Measurements from ENCODE around the gene ZDHHC17. TPM values are rescaled to one million over a fixed set of nuclear protein-coding genes. Genes with fewer than 3 reads are reported as not detected.
A peak's percentile ranks its signal among the peaks of the same experiment; 100 is the strongest.

The ZDHHC17 gene
- 17.0 TPM for total RNA-seq
- long read RNA-seq, full-length matches to known transcripts: 4 of 7 reads
- long read RNA-seq, partial matches to known transcripts: 0 of 7 reads
- long read RNA-seq, other reads (novel, unspliced or antisense): 3 of 7 reads

DNA sequence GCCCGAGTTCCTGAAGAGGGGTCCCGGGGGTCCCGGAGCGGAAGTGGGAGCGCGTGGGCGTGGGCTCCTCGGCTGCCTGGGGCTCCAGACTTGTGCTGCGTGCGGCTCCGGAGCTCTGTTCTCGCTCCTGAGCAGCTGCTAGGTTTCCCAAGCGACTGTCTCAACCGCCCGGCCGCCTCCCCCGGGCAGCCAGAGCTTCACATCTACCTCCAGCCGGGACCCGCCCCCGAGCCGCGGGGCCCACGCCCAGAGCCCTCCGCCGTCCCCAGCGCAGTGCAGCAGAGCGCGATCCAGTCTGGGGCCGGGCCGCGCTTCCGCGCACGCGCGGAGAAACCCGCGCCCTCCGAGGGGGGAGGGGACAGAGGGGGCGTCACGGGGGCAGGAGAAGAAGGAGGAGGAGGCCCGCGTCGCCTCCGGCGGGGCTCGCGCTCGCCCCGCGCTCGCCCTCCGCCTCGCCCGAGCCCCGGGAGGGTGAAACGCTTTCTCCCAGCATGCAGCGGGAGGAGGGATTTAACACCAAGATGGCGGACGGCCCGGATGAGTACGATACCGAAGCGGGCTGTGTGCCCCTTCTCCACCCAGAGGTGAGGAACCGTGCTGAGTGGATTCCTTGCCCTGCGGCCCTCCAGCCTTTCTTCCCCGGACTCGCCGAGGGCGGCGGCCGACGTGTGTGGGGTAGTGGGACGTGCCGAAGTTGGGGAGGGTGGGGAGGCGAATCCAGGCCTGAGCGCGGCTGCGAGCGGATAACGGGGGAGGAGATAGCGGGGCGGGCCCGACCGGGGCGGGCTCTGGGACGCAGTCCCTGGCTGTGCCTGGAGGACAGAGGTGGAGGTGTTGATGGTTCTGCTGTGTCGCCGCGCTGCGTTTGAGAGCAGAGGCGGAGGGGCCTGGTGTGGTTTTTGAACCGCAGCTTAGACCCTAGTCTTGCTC is at the start of gene ZDHHC17:
ZDHHC17 (plus strand) TSS at position 370 of the 930 bp plus-strand sequence; CDS start at position 492, 122 bp downstream.
- Histone ChIP-seq H3K4me3 (peak within 1 kb of the TSS; percentile 81), H3K36me3 (no peaks in the 10 kb centered on the region), H3K4me1 (peaks cover 63% of the 10 kb centered on the region), H3K9me3 (replicated peaks) (no peaks in the 10 kb centered on the region), H3K27ac (replicated peaks) (peak within 1 kb of the TSS; percentile 94), H3K27me3 (ENCODE audit: low read depth) (no peaks in the 10 kb centered on the region)
- TF ChIP-seq CTCF (IDR thresholded peaks at IDR 0.05; ENCODE audit: borderline replicate concordance): no peak
- intact Hi-C loops (cut with micrococcal nuclease): no loop called here
- DNase-seq: peak; percentile 93

DNA sequence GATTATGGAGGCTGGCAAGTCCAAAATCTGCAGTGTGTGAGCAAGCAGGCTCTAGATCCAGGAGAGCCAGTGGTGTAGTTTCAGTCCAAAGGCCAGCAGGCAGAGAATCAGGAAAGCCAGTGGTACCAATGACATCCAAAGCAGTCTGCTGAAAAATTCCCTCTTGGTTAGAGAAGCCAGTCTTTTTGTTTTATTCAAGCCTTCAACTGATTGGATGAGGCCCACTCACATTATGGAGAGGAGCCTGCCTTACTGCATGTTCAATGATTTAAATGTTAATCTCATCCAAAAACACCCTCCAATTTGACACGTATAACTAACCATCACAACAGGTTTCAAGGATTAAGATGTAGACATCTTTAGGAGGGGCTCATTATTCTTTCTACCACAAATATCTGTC is 49.5 kb upstream of the ZDHHC17 start:
- intact Hi-C loops (cut with micrococcal nuclease): no loop called here

GRCh38 chr12:76714861-76715260 is 49.1 kb upstream of the ZDHHC17 start:
- intact Hi-C loops (cut with micrococcal nuclease): no loop called here
- no peak for TF ChIP-seq CTCF (IDR thresholded peaks at IDR 0.05; ENCODE audit: borderline replicate concordance)
- Histone ChIP-seq H3K4me1 (peaks cover 6% of the 10 kb centered on the region), H3K4me3 (no peak overlapping the region), H3K27me3 (ENCODE audit: low read depth) (no peaks in the 10 kb centered on the region), H3K27ac (replicated peaks) (no peak overlapping the region), H3K9me3 (replicated peaks) (no peaks in the 10 kb centered on the region), H3K36me3 (no peaks in the 10 kb centered on the region)
- DNase-seq: no peak

More for the DNA sequence above, 49.5 kb upstream of the ZDHHC17 start:
- no peak overlapping the region for H3K27ac ChIP-seq (replicated peaks)
- no peak for TF ChIP-seq CTCF (IDR thresholded peaks at IDR 0.05; ENCODE audit: borderline replicate concordance)
- no peaks in the 10 kb centered on the region for H3K36me3 ChIP-seq
- no peaks in the 10 kb centered on the region for H3K27me3 ChIP-seq (ENCODE audit: low read depth)
- no peaks in the 10 kb centered on the region for H3K9me3 ChIP-seq (replicated peaks)
- no peak for DNase-seq
- peaks cover 6% of the 10 kb centered on the region for H3K4me1 ChIP-seq
- no peak overlapping the region for H3K4me3 ChIP-seq

DNA sequence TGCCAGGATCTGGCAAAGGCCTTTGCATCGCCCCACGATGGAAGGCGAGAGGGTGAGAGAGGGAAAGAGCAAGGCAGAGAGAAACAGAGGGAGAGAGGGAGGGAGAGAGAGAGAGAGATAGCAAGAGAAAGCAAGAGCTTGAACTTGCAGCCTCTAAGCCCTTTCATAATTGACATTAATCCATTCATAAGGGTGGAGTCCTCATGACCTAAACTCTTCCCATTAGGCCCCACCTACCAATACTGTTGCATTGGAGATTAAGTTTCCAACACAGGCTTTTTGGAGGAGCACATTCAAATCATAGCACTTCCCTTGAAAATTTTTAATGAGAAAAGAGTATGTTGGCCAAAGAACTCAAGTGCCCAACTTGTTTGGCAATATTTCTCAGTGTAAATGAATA is 48.6 kb upstream of the ZDHHC17 start:
- H3K9me3 ChIP-seq (replicated peaks): no peaks in the 10 kb centered on the region
- no peaks in the 10 kb centered on the region for H3K27me3 ChIP-seq (ENCODE audit: low read depth)
- H3K4me3 ChIP-seq: no peak overlapping the region
- TF ChIP-seq CTCF (IDR thresholded peaks at IDR 0.05; ENCODE audit: borderline replicate concordance): no peak
- DNase-seq: no peak
- H3K27ac ChIP-seq (replicated peaks): no peak overlapping the region
- H3K36me3 ChIP-seq: no peaks in the 10 kb centered on the region
- H3K4me1 ChIP-seq: peaks cover 6% of the 10 kb centered on the region
- intact Hi-C loops (cut with micrococcal nuclease): no loop called here

- H3K4me3 ChIP-seq: no peak overlapping the region
- H3K27me3 ChIP-seq (ENCODE audit: low read depth): no peaks in the 10 kb centered on the region
- intact Hi-C loops (cut with micrococcal nuclease): no loop called here
- peaks cover 6% of the 10 kb centered on the region for H3K4me1 ChIP-seq
- no peak overlapping the region for H3K27ac ChIP-seq (replicated peaks)
- no peaks in the 10 kb centered on the region for H3K36me3 ChIP-seq
- TF ChIP-seq CTCF (IDR thresholded peaks at IDR 0.05; ENCODE audit: borderline replicate concordance): no peak
- no peaks in the 10 kb centered on the region for H3K9me3 ChIP-seq (replicated peaks)
- DNase-seq: no peak
Measured at GRCh38 chr12:76717314-76717713, 46.6 kb upstream of the ZDHHC17 start.

Data from left ventricle myocardium inferior (tissue), 1 donor.